Measurements from ENCODE around the gene SLC2A4.
"Not testable (repeated sequence)": the region's sequence is repeated elsewhere in the genome, so short reads cannot be mapped to it uniquely, and the experiment has no call there.

SLC2A4 gene

DNA sequence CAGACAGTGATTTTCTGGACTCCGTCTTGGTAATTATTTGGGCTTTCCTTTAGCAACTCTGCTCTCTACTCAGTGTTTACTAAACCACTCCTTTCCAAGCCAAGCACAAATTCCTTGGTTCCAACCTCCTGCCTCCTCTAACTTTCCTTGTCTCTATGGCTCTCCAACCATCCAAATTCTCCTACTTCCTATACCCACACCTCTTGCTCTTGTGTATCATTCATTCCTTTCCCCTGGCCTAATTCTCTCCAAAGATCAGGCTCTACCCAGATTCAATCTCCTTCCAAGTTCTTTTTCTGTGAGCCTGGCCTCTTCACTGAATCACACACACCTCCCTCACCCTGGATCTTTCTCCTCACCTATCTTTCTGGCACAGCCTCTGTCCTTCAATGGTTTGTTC is 46.5 kb downstream of the SLC2A4 start:
- Histone ChIP-seq H3K4me1 (ENCODE audit: control insufficient read depth, insufficient read depth, low read length, poor library complexity, severe bottlenecking) (no peaks in the 10 kb centered on the region), H3K36me3 (ENCODE audit: control insufficient read depth, insufficient read depth, low read length) (peaks cover 38% of the 10 kb centered on the region), H3K9me3 (ENCODE audit: control insufficient read depth, low read length) (no peaks in the 10 kb centered on the region), H3K27ac (ENCODE audit: low read depth, low read length, severe bottlenecking) (no peak overlapping the region), H3K4me3 (ENCODE audit: extremely low read depth, insufficient read depth, low read length, poor library complexity, severe bottlenecking) (peak overlapping the region; percentile 88)
- WGBS, 2 experiments (ENCODE audit: insufficient coverage in 2 of 2): 100% methylated on average over 1 of the region's 1 CpG

DNA sequence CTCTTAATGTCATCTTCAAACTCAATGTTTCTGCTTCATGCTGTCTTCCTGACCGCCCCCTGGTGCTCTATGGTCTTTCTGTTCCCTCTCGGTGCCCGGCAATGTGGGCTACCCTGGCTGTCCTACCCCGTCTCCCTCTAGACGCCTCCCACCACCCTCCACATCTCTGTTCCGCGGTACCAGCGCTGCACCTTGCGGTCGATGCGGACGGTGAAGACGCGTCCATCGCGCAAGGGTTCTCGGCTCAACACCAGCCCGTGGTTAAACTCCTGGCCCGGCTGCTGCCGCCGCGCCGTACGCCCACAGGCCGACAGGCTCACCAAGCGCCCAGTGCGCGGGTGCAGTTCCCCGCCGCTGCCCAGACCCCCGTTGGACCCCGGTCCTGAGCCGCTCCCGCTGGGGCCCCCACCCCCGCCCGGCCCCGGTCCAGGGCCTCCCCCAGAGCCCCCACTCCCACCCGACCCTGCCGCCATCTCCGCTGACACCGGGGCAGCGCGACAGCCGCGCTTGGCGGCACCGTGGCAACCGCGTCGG is 47.4 kb downstream of the SLC2A4 start, which contains the start of gene NEURL4:
TSS of gene NEURL4 (minus strand) at position 496 of the 534 bp plus-strand sequence. CDS start at position 473, 23 bp downstream.
- 0% methylated on average over 28 to 34 of the region's 50 CpGs for WGBS, 2 experiments (ENCODE audit: insufficient coverage in 2 of 2)

DNA sequence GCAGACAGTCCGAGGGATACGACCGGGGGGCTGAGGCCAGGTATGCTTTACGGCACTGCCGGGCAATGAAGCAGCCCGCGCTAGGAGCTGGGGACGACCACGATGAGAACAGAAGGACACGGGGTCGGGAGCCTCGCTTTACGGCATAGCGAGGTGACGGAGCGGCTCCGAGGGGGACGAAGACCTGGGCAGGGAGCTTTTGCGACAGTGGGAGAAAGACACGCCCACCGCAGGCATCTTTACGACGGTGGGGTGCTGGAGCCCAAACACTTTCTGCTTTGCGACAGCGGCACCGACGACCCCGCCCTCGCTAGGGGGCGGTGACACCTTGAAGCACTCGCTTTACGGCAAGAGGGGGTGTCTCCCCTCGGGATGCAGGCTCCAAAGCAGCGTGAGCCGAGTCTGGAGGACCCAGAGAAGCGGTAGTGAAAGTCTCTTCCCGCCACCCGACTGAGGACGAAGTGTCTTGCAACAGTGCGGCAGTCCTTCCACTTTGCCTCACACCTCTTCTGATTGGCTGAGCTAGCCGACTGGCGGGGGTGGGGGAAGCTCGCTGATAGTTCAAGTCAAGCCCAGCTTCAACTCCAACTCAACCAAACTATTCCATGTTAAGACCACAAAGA is 48.0 kb downstream of the SLC2A4 start:
- Histone ChIP-seq H3K36me3 (ENCODE audit: control insufficient read depth, insufficient read depth, low read length) (peaks cover 25% of the 10 kb centered on the region), H3K4me3 (ENCODE audit: extremely low read depth, insufficient read depth, low read length, poor library complexity, severe bottlenecking) (peak overlapping the region; percentile 88), H3K9me3 (ENCODE audit: control insufficient read depth, low read length) (no peaks in the 10 kb centered on the region), H3K4me1 (ENCODE audit: control insufficient read depth, insufficient read depth, low read length, poor library complexity, severe bottlenecking) (no peaks in the 10 kb centered on the region), H3K27ac (ENCODE audit: low read depth, low read length, severe bottlenecking) (peak overlapping the region; percentile 89)
- 0% methylated on average over 36 to 39 of the region's 43 CpGs for WGBS, 2 experiments (ENCODE audit: insufficient coverage in 2 of 2)

More for the DNA sequence above, 47.4 kb downstream of the SLC2A4 start, which contains the start of gene NEURL4:
- Histone ChIP-seq H3K36me3 (ENCODE audit: control insufficient read depth, insufficient read depth, low read length) (peaks cover 29% of the 10 kb centered on the region), H3K4me1 (ENCODE audit: control insufficient read depth, insufficient read depth, low read length, poor library complexity, severe bottlenecking) (no peaks in the 10 kb centered on the region), H3K27ac (ENCODE audit: low read depth, low read length, severe bottlenecking) (peak within 1 kb of the TSS; percentile 89), H3K9me3 (ENCODE audit: control insufficient read depth, low read length) (no peaks in the 10 kb centered on the region), H3K4me3 (ENCODE audit: extremely low read depth, insufficient read depth, low read length, poor library complexity, severe bottlenecking) (peak within 1 kb of the TSS; percentile 88)

DNA sequence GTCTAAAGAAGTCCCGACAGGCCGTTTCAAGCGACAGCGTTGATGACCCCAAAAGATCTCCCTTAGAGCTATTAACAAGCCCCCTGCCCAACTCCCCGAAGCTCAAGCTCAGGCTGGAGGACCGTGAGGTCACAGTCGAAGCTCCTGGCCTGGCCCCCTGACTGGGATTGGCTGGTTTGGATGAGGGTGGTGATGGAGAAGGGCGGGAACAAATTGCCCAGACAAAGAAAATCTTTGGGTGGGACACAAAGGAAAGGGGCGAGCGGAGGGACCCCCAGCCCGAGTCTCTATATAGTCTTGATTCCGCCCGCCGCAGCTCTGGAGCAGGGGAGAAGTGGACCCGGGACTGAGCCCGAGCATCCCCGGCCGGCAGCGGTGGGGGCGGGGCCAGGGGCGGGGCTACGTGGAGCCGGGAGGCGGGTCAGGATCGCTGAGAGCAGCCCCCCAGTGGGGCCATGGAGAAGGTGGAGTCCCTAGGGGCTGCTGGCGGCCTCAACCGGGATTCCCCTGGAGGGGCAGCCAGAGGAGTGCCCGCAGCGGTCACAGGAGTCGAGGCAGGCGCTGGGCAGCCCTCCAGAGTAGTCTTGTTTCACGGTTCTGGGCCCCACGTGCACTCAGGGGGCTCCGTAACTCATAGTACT is 48.6 kb downstream of the SLC2A4 start:
- no peaks in the 10 kb centered on the region for H3K4me1 ChIP-seq (ENCODE audit: control insufficient read depth, insufficient read depth, low read length, poor library complexity, severe bottlenecking)
- H3K27ac ChIP-seq (ENCODE audit: low read depth, low read length, severe bottlenecking): peak overlapping the region; percentile 89
- H3K4me3 ChIP-seq (ENCODE audit: extremely low read depth, insufficient read depth, low read length, poor library complexity, severe bottlenecking): peak overlapping the region; percentile 88
- peaks cover 21% of the 10 kb centered on the region for H3K36me3 ChIP-seq (ENCODE audit: control insufficient read depth, insufficient read depth, low read length)
- WGBS, 2 experiments (ENCODE audit: insufficient coverage in 2 of 2): 5% methylated on average over 29 to 30 of the region's 34 CpGs
- H3K9me3 ChIP-seq (ENCODE audit: control insufficient read depth, low read length): no peaks in the 10 kb centered on the region

DNA sequence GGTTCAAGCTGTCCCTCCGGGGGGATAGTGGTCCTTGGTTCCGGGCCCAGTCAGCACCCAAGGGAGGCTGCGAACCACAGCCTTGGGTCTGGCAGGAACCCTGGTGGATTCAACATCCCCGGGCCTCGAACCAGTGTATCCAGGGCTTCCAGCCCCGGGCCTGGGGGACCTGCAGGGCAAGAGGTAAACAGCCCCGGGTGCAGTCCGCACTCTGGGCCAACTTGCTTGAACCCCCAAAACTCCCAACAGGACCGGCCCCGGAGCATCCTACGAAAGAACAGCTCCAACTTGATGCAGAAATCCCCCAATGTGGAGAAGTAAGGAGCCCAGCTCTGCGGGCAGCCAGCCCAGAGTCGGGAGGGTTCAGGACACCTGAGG is 49.1 kb downstream of the SLC2A4 start:
- peak overlapping the region; percentile 89 for H3K27ac ChIP-seq (ENCODE audit: low read depth, low read length, severe bottlenecking)
- H3K9me3 ChIP-seq (ENCODE audit: control insufficient read depth, low read length): no peaks in the 10 kb centered on the region
- H3K4me3 ChIP-seq (ENCODE audit: extremely low read depth, insufficient read depth, low read length, poor library complexity, severe bottlenecking): peak overlapping the region; percentile 88
- WGBS, 2 experiments (ENCODE audit: insufficient coverage in 2 of 2): 78 to 81% methylated on average over 9 to 11 of the region's 13 CpGs
- peaks cover 17% of the 10 kb centered on the region for H3K36me3 ChIP-seq (ENCODE audit: control insufficient read depth, insufficient read depth, low read length)
- H3K4me1 ChIP-seq (ENCODE audit: control insufficient read depth, insufficient read depth, low read length, poor library complexity, severe bottlenecking): no peaks in the 10 kb centered on the region

DNA sequence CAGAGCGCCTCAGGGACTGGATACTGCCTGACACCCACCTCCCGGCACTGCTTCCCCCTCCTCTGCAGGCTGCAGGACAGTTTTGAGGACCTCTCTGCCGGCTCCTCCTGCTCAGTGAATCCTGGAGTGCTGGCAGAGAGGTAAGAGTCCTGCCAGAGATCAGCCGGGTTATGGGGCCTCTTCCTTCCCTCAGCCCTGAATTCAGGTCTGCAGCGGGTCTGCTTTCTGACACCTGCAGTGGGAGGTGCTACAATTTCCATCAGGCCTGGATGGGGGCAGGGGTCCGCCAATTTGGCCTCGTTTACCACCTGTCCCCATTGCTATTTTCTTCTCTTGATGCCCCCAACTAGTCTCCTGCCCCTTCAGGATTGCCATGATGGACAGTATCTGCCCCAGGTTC is 50.6 kb downstream of the SLC2A4 start:
- no peak overlapping the region for H3K27ac ChIP-seq (ENCODE audit: low read depth, low read length, severe bottlenecking)
- H3K4me3 ChIP-seq (ENCODE audit: extremely low read depth, insufficient read depth, low read length, poor library complexity, severe bottlenecking): no peak overlapping the region
- no peaks in the 10 kb centered on the region for H3K9me3 ChIP-seq (ENCODE audit: control insufficient read depth, low read length)
- H3K36me3 ChIP-seq (ENCODE audit: control insufficient read depth, insufficient read depth, low read length): peaks cover 2% of the 10 kb centered on the region
- peaks cover 6% of the 10 kb centered on the region for H3K4me1 ChIP-seq (ENCODE audit: control insufficient read depth, insufficient read depth, low read length, poor library complexity, severe bottlenecking)
- 49 to 60% methylated on average over 4 to 7 of the region's 7 CpGs for WGBS, 2 experiments (ENCODE audit: insufficient coverage in 2 of 2)

DNA sequence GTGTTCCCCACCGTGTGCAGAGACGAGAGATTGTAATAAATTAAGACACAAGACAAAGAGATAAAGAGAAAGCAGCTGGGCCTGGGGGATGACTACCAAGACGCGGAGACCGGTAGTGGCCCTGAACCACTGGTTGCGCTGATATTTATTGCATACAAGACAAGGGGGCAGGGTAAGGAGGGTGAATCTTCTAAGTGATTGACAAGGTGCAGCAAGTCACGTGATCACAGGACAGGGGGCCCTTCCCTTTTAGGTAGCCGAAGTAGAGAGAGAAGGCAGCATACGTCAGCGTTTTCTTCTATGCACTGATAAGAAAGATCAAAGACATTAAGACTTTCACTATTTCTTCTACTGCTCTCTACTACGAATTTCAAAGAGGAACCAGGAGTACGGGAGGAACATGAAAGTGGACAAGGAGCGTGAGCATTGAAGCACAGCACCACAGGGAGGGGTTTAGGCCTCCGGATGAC is 51.1 kb downstream of the SLC2A4 start:
- H3K9me3 ChIP-seq (ENCODE audit: control insufficient read depth, low read length); H3K36me3 ChIP-seq (ENCODE audit: control insufficient read depth, insufficient read depth, low read length); H3K4me1 ChIP-seq (ENCODE audit: control insufficient read depth, insufficient read depth, low read length, poor library complexity, severe bottlenecking); H3K4me3 ChIP-seq (ENCODE audit: extremely low read depth, insufficient read depth, low read length, poor library complexity, severe bottlenecking); H3K27ac ChIP-seq (ENCODE audit: low read depth, low read length, severe bottlenecking): not testable (repeated sequence)
- 78 to 82% methylated on average over 6 to 10 of the region's 14 CpGs for WGBS, 2 experiments (ENCODE audit: insufficient coverage in 2 of 2)

DNA sequence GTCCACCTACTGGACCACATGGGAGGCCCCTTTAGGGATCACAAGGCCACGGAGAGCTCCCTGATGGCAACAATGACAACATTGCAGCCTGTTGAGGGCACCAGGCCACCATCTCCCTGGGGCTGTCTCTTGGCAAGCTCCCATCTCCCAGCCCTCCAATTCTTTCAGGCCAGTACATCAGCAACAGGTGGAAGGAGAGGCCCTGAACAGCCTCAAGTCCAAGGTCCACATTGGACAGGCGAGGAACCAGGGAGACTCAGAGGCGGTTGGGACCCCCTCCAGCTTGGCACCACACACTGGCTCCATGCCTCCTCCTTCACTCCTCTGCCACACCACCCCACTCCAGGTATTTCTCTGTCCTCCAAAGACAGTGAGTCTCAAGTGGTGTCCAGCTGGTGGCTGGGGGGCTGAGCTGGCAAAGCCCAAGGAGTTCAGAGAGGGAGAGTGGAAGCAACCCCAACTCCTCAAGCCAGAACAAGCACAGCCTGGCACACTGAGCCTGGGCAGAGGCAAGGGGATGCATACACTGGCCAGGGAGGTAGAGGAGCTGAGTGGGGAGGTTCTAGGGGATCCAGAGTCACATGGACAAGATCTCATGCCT is 53.5 kb downstream of the SLC2A4 start:
- Histone ChIP-seq H3K36me3 (ENCODE audit: control insufficient read depth, insufficient read depth, low read length) (no peaks in the 10 kb centered on the region), H3K4me3 (ENCODE audit: extremely low read depth, insufficient read depth, low read length, poor library complexity, severe bottlenecking) (no peak overlapping the region), H3K9me3 (ENCODE audit: control insufficient read depth, low read length) (no peaks in the 10 kb centered on the region), H3K4me1 (ENCODE audit: control insufficient read depth, insufficient read depth, low read length, poor library complexity, severe bottlenecking) (peaks cover 6% of the 10 kb centered on the region), H3K27ac (ENCODE audit: low read depth, low read length, severe bottlenecking) (no peak overlapping the region)
- 79 to 89% methylated on average over 1 to 3 of the region's 3 CpGs for WGBS, 2 experiments (ENCODE audit: insufficient coverage in 2 of 2)

DNA sequence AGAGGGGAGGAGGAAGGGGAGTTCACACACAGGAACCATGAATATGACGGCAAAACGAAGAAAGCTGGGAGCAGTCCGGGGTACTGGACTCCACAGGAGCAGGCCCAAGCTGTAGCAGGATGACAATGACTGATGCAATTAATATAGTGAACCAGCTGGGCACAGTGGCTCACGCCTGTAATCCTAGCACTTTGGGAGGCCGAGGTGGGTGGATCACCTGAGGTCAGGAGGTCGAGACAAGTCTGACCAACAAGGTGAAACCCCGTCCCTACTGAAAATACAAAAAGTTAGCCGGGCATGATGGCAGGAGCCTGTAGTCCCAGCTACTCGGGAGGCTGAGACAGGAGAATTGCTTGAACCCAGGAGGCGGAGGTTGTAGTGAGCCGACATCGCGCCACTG is 54.2 kb downstream of the SLC2A4 start:
- not testable (repeated sequence) for H3K4me3 ChIP-seq (ENCODE audit: extremely low read depth, insufficient read depth, low read length, poor library complexity, severe bottlenecking); H3K4me1 ChIP-seq (ENCODE audit: control insufficient read depth, insufficient read depth, low read length, poor library complexity, severe bottlenecking); H3K27ac ChIP-seq (ENCODE audit: low read depth, low read length, severe bottlenecking); H3K9me3 ChIP-seq (ENCODE audit: control insufficient read depth, low read length); H3K36me3 ChIP-seq (ENCODE audit: control insufficient read depth, insufficient read depth, low read length)
- 93 to 96% methylated on average over 13 of the region's 13 CpGs for WGBS, 2 experiments (ENCODE audit: insufficient coverage in 2 of 2)

DNA sequence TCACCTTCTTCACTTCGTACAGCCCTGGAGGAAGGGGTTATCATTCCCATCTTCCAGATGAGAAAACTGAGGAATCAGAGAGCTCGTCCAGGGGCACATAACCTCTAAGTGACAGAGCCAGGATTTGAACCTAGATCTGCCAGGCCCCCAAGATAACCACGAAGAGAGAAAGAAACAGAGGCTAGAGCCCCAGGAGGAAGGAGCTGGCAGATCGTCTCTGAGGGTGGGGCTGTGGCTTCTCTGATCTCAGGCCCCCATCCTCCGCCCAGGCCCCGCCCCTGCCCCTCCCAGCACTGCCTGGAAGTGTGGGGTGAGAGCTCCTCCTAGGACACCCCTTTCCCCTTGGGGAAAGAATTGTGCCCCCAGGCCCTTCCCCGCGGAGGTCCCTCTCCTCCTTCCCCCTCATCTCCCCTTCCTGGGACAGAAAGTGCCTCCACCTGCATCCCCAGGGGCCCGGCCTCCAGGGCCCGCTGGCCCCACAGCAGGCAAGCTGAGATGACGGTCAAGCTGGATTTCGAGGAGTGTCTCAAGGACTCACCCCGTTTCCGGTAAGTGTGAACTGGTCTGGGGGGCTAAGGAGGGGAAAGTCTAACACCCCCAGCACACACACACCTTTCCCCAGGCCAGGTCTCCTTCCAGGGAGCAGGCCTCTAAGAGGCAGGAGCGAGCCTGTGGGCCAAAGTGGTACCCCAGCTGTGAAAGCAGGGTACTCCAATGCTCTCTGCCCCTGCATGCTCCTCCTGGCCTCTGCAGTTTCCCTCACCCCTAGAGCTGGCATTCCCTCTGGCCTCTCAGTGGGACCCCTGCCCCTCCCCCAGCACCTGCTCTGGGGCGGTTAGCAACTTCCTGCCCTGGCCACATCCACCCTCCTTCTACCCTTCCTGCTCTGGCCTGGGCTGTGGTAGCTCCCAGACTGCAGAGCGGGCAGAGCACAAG is 55.0 kb downstream of the SLC2A4 start, which contains the start of gene ACAP1:
TSS of gene ACAP1 (plus strand) at position 290 of the 936 bp plus-strand sequence. CDS start at position 496, 206 bp downstream.
- Histone ChIP-seq H3K4me1 (ENCODE audit: control insufficient read depth, insufficient read depth, low read length, poor library complexity, severe bottlenecking) (peaks cover 6% of the 10 kb centered on the region), H3K4me3 (ENCODE audit: extremely low read depth, insufficient read depth, low read length, poor library complexity, severe bottlenecking) (no peak within 1 kb of the TSS), H3K9me3 (ENCODE audit: control insufficient read depth, low read length) (no peaks in the 10 kb centered on the region), H3K36me3 (ENCODE audit: control insufficient read depth, insufficient read depth, low read length) (no peaks in the 10 kb centered on the region), H3K27ac (ENCODE audit: low read depth, low read length, severe bottlenecking) (no peak within 1 kb of the TSS)
- WGBS, 2 experiments (ENCODE audit: insufficient coverage in 2 of 2): 51 to 77% methylated on average over 6 to 7 of the region's 17 CpGs

Data from mesodermal cell (in vitro differentiated cells).